Endothelial cell (in vitro differentiated cells): ENCODE data around the gene NUDT6. TPM values are rescaled to one million over a fixed set of nuclear protein-coding genes. Genes with fewer than 3 reads are reported as not detected.

Experiments used
- DNase-seq: peaks from one replicate; pipeline ENCODE4 v3.0.0; 2021; ENCODE audit warnings: low spot score
- H3K27ac Mint-ChIP-seq: one replicate; pipeline ENCODE4 v1.8.0; 2021; ENCODE audit warnings: mixed read lengths, inconsistent platforms; ENCODE audit not compliant: unreplicated experiment
- H3K27me3 Mint-ChIP-seq: one replicate; pipeline ENCODE4 v1.8.0; 2021; ENCODE audit warnings: mild to moderate bottlenecking, moderate library complexity, mixed read lengths, inconsistent platforms; ENCODE audit not compliant: unreplicated experiment
- H3K36me3 Mint-ChIP-seq: one replicate; pipeline ENCODE4 v1.8.0; 2021; ENCODE audit warnings: mild to moderate bottlenecking, low read depth, mixed read lengths, inconsistent platforms; ENCODE audit not compliant: unreplicated experiment
- H3K4me1 Mint-ChIP-seq: one replicate; pipeline ENCODE4 v1.8.0; 2021; ENCODE audit warnings: mild to moderate bottlenecking, mixed read lengths, inconsistent platforms; ENCODE audit not compliant: unreplicated experiment
- H3K4me3 Mint-ChIP-seq: one replicate; pipeline ENCODE4 v1.8.0; 2021; ENCODE audit warnings: mild to moderate bottlenecking, mixed read lengths, inconsistent platforms; ENCODE audit not compliant: unreplicated experiment
- H3K9me3 Mint-ChIP-seq: one replicate; pipeline ENCODE4 v1.8.0; 2021; ENCODE audit warnings: mixed read lengths, inconsistent platforms; ENCODE audit not compliant: unreplicated experiment
- CTCF ChIP-seq: fragments of 200-600 bp; sonication (generic); IDR thresholded peaks from one replicate; pipeline ENCODE4 v1.5.0; 2021; ENCODE audit warnings: antibody characterized with exemption; ENCODE audit not compliant: unreplicated experiment
- long read RNA-seq: library from polyadenylated mRNA; unstranded; transcript quantifications from one replicate; pipeline ENCODE4 v2.0.0, GENCODE V29; 2020; ENCODE audit not compliant: unreplicated experiment
- total RNA-seq: library from RNA; stranded (reverse); fragmentation: NEBNext Ultra II Directional; extraction: Animal tissue kit (Norgen Biotek cat#: 25700); gene quantifications from one replicate; pipeline ENCODE4 v1.2.1, GENCODE V29; 2021; ENCODE audit not compliant: unreplicated experiment

The NUDT6 gene
- total RNA-seq: 6.5 TPM
- long read RNA-seq, partial matches to known transcripts: 0 of 6 reads
- long read RNA-seq, other reads (novel, unspliced or antisense): 0 of 6 reads

- Mint-ChIP-seq H3K4me1 (peaks cover 7% of the 10 kb centered on the region), H3K27me3 (no peaks in the 10 kb centered on the region), H3K4me3 (peak within 1 kb of the TSS; percentile 98), H3K9me3 (no peaks in the 10 kb centered on the region), H3K36me3 (no peaks in the 10 kb centered on the region), H3K27ac (peak within 1 kb of the TSS; percentile 71)
- peak; percentile 55 for DNase-seq
- no peak for TF ChIP-seq CTCF
These were observed at the start of gene NUDT6 for GRCh38 chr4:122921971-122922876. NUDT6 (minus strand) TSS chr4:122922597; CDS start chr4:122922572, 25 bp downstream.

GRCh38 chr4:122968227-122968812, 45.9 kb upstream of the NUDT6 start:
- Mint-ChIP-seq H3K27ac (no peak overlapping the region), H3K27me3 (no peaks in the 10 kb centered on the region)
- TF ChIP-seq CTCF: no peak

GRCh38 chr4:122967231-122967630, 44.8 kb upstream of the NUDT6 start:
- no peaks in the 10 kb centered on the region for H3K9me3 Mint-ChIP-seq
- no peaks in the 10 kb centered on the region for H3K27me3 Mint-ChIP-seq
- no peak for TF ChIP-seq CTCF
- no peaks in the 10 kb centered on the region for H3K4me1 Mint-ChIP-seq
- no peaks in the 10 kb centered on the region for H3K36me3 Mint-ChIP-seq
- no peak for DNase-seq
- H3K4me3 Mint-ChIP-seq: no peak overlapping the region
- H3K27ac Mint-ChIP-seq: no peak overlapping the region

More at GRCh38 chr4:122968227-122968812, 45.9 kb upstream of the NUDT6 start:
- Mint-ChIP-seq H3K4me3 (no peak overlapping the region), H3K36me3 (no peaks in the 10 kb centered on the region), H3K9me3 (no peaks in the 10 kb centered on the region), H3K4me1 (no peaks in the 10 kb centered on the region)
- no peak for DNase-seq

GRCh38 chr4:122966201-122966600, 43.8 kb upstream of the NUDT6 start:
- Mint-ChIP-seq H3K27ac (no peak overlapping the region), H3K4me3 (no peak overlapping the region), H3K36me3 (no peaks in the 10 kb centered on the region), H3K9me3 (no peaks in the 10 kb centered on the region), H3K27me3 (no peaks in the 10 kb centered on the region), H3K4me1 (no peaks in the 10 kb centered on the region)
- DNase-seq: no peak
- TF ChIP-seq CTCF: no peak

GRCh38 chr4:122963216-122963615, 40.8 kb upstream of the NUDT6 start:
- Mint-ChIP-seq H3K9me3 (no peaks in the 10 kb centered on the region), H3K4me1 (no peaks in the 10 kb centered on the region), H3K27ac (no peak overlapping the region), H3K4me3 (no peak overlapping the region), H3K36me3 (no peaks in the 10 kb centered on the region), H3K27me3 (no peaks in the 10 kb centered on the region)
- no peak for TF ChIP-seq CTCF
- DNase-seq: no peak
